ENCODE data around the gene SERPINB1. TPM values are rescaled to one million over a fixed set of nuclear protein-coding genes. Genes with fewer than 3 reads are reported as not detected.

Gene SERPINB1
- total RNA-seq, 1 donor from 2014 or later, result 61.6 TPM

DNA sequence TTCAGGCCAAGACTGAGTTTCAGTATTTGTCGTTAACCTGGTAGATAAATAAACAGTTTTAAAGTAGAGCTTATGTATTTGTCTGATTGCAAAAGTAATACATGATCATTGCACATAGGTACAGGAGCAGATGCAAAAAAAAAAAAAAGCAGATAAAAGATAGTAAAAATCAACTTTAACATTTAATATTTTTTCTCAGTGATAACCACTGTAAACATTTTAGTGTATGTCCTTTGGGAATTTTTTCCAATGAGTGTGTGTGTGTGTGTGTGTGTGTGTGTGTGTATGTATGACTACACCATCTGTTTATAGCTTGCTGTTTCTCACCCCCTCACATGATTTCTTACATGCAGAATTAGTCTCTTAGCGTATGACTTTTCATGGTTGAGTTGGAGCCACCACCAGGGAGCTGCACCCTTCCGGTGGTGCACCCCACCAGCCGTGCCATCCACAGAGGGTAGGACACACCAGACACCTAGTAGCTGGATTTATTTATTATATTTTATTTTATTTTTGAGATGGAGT is 50.2 kb downstream of the SERPINB1 start:
- Mint-ChIP-seq H3K27me3 (no peaks in the 10 kb centered on the region), H3K4me3 (ENCODE audit: low read depth) (no peak overlapping the region), H3K36me3 (ENCODE audit: insufficient read depth) (peaks cover 9% of the 10 kb centered on the region), H3K9me3 (ENCODE audit: low read depth) (peaks cover 3% of the 10 kb centered on the region), H3K4me1 (ENCODE audit: low read depth) (peaks cover 3% of the 10 kb centered on the region), H3K27ac (peak overlapping the region; percentile 93)
- TF ChIP-seq, protein P1, sequence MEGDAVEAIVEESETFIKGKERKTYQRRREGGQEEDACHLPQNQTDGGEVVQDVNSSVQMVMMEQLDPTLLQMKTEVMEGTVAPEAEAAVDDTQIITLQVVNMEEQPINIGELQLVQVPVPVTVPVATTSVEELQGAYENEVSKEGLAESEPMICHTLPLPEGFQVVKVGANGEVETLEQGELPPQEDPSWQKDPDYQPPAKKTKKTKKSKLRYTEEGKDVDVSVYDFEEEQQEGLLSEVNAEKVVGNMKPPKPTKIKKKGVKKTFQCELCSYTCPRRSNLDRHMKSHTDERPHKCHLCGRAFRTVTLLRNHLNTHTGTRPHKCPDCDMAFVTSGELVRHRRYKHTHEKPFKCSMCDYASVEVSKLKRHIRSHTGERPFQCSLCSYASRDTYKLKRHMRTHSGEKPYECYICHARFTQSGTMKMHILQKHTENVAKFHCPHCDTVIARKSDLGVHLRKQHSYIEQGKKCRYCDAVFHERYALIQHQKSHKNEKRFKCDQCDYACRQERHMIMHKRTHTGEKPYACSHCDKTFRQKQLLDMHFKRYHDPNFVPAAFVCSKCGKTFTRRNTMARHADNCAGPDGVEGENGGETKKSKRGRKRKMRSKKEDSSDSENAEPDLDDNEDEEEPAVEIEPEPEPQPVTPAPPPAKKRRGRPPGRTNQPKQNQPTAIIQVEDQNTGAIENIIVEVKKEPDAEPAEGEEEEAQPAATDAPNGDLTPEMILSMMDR (IDR thresholded peaks at IDR 0.05; ENCODE audit: unreplicated experiment), result no peak
- no peak for DNase-seq (ENCODE audit: low spot score, unreplicated experiment)

DNA sequence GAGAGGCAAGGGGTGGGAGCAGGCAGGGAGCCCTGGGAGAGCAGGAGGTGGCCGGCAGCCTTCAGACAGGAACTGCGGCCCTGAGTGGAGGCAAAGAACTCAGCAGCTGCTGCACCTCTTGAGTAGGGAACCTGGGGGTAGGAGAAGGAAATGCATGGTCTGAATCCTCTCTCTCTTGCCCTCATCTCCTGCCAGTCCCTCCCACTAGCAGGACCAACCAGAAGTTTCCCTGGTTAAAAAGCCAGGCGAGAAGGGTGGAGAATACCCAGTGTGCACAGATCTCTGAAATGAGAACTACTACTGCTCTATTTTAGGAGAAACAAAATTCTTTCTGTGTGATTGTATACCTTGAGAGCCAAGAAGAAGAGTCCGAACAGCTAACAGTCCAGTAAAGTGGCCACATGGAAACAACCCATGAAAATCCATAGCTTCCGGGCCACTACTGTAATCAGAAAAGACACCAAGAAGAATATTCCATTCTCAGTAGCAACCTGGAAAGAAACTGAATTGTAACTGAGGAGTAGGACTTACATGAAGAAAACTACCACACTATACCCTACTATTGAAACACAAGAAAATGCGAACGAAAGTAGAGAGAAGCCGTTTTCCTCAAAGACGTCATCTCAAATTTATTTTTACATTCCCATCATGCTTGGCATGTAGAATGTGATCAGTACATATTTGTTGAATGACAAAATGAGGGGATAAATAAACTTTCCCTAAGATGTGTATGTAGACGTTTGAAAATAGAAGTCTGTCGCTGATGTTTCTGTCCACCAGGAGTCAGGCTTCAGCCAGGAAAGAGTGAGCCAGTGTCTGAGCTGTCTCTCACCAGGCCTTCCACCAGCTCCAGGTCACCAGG is 50.8 kb downstream of the SERPINB1 start:
- H3K27me3 Mint-ChIP-seq, result no peaks in the 10 kb centered on the region
- peak overlapping the region; percentile 93 for H3K27ac Mint-ChIP-seq
- peak; percentile 43 for DNase-seq (ENCODE audit: low spot score, unreplicated experiment)
- peaks cover 3% of the 10 kb centered on the region for H3K4me1 Mint-ChIP-seq (ENCODE audit: low read depth)
- peaks cover 3% of the 10 kb centered on the region for H3K9me3 Mint-ChIP-seq (ENCODE audit: low read depth)
- TF ChIP-seq, protein P1 (IDR thresholded peaks at IDR 0.05; ENCODE audit: unreplicated experiment), result peak; percentile 83
- no peak overlapping the region for H3K4me3 Mint-ChIP-seq (ENCODE audit: low read depth)
- peaks cover 9% of the 10 kb centered on the region for H3K36me3 Mint-ChIP-seq (ENCODE audit: insufficient read depth)

DNA sequence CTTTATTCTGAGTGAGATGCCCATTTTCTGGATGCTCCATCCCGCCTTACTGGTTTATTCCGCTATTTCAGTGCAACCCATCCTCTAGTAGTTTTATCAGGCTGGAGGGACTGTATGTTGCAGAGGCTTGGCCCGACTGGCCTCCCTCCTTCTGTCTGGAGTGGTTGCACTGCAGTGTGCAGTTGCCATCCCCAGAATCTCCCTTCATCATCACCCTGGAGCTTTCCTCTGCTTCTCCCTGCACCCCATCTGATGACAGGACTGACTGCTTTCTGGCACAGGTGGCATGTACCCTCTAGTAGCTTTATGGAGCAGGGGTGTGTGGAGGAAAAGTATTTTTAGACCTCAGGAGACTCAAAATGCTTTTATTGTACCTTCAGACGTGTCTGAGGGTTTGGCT is 55.4 kb downstream of the SERPINB1 start:
- no peak overlapping the region for H3K4me3 Mint-ChIP-seq (ENCODE audit: low read depth)
- peaks cover 14% of the 10 kb centered on the region for H3K36me3 Mint-ChIP-seq (ENCODE audit: insufficient read depth)
- peaks cover 1% of the 10 kb centered on the region for H3K4me1 Mint-ChIP-seq (ENCODE audit: low read depth)
- H3K27ac Mint-ChIP-seq, result no peak overlapping the region
- peaks cover 3% of the 10 kb centered on the region for H3K9me3 Mint-ChIP-seq (ENCODE audit: low read depth)
- no peaks in the 10 kb centered on the region for H3K27me3 Mint-ChIP-seq
- no peak for DNase-seq (ENCODE audit: low spot score, unreplicated experiment)
- TF ChIP-seq, protein P1 (IDR thresholded peaks at IDR 0.05; ENCODE audit: unreplicated experiment), result no peak

DNA sequence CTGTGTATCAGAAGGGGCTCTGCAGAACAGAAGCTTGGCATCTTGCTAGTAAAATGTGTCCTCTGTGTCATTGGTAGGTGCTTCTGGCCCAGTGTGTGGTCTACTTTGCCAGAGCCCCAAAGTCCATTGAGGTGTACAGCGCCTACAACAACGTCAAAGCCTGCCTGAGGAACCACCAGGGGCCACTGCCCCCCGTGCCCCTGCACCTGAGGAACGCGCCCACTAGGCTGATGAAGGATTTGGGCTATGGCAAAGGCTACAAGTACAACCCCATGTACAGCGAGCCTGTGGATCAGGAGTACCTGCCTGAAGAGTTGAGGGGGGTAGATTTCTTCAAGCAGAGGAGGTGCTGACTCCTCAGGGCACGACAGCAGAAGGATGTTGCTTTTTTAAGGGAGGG is 56.7 kb downstream of the SERPINB1 start:
- Mint-ChIP-seq H3K4me3 (ENCODE audit: low read depth) (no peak overlapping the region), H3K9me3 (ENCODE audit: low read depth) (peaks cover 3% of the 10 kb centered on the region), H3K36me3 (ENCODE audit: insufficient read depth) (peaks cover 14% of the 10 kb centered on the region), H3K4me1 (ENCODE audit: low read depth) (no peaks in the 10 kb centered on the region), H3K27me3 (no peaks in the 10 kb centered on the region), H3K27ac (peak overlapping the region; percentile 23)
- no peak for DNase-seq (ENCODE audit: low spot score, unreplicated experiment)
- TF ChIP-seq, protein P1 (IDR thresholded peaks at IDR 0.05; ENCODE audit: unreplicated experiment), result no peak

DNA sequence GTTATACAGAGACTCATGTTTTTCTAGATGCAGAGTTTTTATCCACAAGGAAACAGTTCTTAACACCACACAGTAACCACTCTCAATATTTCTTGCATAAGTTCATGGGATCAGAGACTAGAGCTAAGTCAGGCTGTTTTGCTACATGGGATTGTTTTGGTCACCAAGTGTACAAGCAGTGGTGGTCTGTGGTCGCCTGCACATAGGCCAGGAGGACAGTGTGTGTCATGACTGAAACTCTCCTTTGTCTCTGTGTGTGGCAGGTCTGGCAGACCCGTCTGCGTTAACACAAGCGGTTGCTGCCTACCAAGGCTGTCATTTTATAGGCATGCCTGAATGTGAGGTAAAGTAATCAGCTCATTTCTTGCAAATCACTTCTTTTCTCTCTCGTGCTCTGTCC is 57.6 kb downstream of the SERPINB1 start:
- TF ChIP-seq, protein P1 (IDR thresholded peaks at IDR 0.05; ENCODE audit: unreplicated experiment), result no peak
- Mint-ChIP-seq H3K36me3 (ENCODE audit: insufficient read depth) (peaks cover 14% of the 10 kb centered on the region), H3K4me3 (ENCODE audit: low read depth) (no peak overlapping the region), H3K27me3 (no peaks in the 10 kb centered on the region), H3K4me1 (ENCODE audit: low read depth) (no peaks in the 10 kb centered on the region), H3K9me3 (ENCODE audit: low read depth) (peaks cover 3% of the 10 kb centered on the region), H3K27ac (no peak overlapping the region)
- no peak for DNase-seq (ENCODE audit: low spot score, unreplicated experiment)

Measured in progenitor cell of endocrine pancreas (in vitro differentiated cells).